ENCODE results near the gene ATE1. TPM values are rescaled to one million over a fixed set of nuclear protein-coding genes. Genes with fewer than 3 reads are reported as not detected.

The ATE1 gene
- polyA plus RNA-seq, 2 of the 4 experiments (the other 2 are of a cell fraction): 27.2 to 58.8 TPM

DNA sequence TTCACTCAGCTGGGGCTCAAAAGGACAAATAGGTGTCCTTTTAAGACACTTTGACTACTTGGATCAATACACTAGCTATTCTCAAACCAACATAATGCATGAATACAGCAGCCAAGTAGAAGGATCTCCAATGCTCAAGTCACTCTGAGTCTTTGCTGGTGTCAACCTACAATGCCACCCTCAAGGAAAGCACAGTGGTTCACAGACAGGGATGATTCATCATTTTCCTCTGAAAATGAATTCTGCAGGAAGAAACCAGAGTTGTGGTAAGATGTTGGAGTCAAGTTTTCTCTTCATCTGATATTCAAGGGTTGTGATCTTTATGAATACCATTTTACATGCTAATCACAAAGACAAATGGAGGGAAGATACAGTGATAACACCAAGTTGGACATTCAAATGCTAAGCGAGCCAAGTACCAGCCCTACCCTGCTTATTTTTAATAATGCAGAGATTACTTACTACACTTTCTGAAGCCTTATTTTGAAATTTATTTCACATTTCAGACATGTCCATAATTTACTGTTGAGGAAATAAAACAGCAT is 186.5 kb downstream of the ATE1 start:
- FAIRE-seq (no peak), DNase-seq (ENCODE audit: low read depth in 1 of 2, low spot score in 1 of 2) (no peak), ATAC-seq (no peak)
- ChIA-PET POLR2A (no interaction called here), CTCF (interaction anchor here (0.7 to 1.4 kb wide), 3 partner anchors 790 to 842 kb away, joined by 3 read pairs; no protein-coding TSS in a partner anchor)
- Histone ChIP-seq H3K4me3 (no peak overlapping the region), H3K4me2 (no peak overlapping the region), H3K27ac (no peak overlapping the region), H3K4me1 (no peaks in the 10 kb centered on the region), H3K9me3 (no peaks in the 10 kb centered on the region)
- TF ChIP-seq NR3C1 (IDR thresholded peaks at IDR 0.05) (no peak), BHLHE40 (IDR thresholded peaks at IDR 0.05; ENCODE audit: low read depth, low read length) (no peak), TFCP2L1 (CRISPR knock-in tag; IDR thresholded peaks at IDR 0.05) (no peak), JUNB (IDR thresholded peaks at IDR 0.05) (no peak), POLR2AphosphoS2 (conservative IDR thresholded peaks at IDR 0.05; ENCODE audit: low read length) (no peak), NPAS2 (CRISPR knock-in tag; IDR thresholded peaks at IDR 0.05; ENCODE audit: borderline replicate concordance) (no peak), CBX2 (IDR thresholded peaks at IDR 0.05; ENCODE audit: borderline replicate concordance, low read depth) (no peak)
- TF ChIP-seq, protein P1, sequence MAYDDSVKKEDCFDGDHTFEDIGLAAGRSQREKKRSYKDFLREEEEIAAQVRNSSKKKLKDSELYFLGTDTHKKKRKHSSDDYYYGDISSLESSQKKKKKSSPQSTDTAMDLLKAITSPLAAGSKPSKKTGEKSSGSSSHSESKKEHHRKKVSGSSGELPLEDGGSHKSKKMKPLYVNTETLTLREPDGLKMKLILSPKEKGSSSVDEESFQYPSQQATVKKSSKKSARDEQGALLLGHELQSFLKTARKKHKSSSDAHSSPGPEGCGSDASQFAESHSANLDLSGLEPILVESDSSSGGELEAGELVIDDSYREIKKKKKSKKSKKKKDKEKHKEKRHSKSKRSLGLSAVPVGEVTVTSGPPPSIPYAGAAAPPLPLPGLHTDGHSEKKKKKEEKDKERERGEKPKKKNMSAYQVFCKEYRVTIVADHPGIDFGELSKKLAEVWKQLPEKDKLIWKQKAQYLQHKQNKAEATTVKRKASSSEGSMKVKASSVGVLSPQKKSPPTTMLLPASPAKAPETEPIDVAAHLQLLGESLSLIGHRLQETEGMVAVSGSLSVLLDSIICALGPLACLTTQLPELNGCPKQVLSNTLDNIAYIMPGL (CRISPR knock-in tag; IDR thresholded peaks at IDR 0.05; ENCODE audit: borderline replicate concordance): no peak
- TF ChIP-seq, protein P2, sequence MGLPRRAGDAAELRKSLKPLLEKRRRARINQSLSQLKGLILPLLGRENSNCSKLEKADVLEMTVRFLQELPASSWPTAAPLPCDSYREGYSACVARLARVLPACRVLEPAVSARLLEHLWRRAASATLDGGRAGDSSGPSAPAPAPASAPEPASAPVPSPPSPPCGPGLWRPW (IDR thresholded peaks at IDR 0.05): no peak
- TF ChIP-seq, protein P3, sequence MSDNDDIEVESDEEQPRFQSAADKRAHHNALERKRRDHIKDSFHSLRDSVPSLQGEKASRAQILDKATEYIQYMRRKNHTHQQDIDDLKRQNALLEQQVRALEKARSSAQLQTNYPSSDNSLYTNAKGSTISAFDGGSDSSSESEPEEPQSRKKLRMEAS (IDR thresholded peaks at IDR 0.05): no peak
- TF ChIP-seq, protein P4, sequence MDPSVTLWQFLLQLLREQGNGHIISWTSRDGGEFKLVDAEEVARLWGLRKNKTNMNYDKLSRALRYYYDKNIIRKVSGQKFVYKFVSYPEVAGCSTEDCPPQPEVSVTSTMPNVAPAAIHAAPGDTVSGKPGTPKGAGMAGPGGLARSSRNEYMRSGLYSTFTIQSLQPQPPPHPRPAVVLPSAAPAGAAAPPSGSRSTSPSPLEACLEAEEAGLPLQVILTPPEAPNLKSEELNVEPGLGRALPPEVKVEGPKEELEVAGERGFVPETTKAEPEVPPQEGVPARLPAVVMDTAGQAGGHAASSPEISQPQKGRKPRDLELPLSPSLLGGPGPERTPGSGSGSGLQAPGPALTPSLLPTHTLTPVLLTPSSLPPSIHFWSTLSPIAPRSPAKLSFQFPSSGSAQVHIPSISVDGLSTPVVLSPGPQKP (IDR thresholded peaks at IDR 0.05; ENCODE audit: low read depth, low read length): no peak
- WGBS (ENCODE audit: missing lambda C conversion rate): 0% methylated on average over 1 of the region's 1 CpG

DNA sequence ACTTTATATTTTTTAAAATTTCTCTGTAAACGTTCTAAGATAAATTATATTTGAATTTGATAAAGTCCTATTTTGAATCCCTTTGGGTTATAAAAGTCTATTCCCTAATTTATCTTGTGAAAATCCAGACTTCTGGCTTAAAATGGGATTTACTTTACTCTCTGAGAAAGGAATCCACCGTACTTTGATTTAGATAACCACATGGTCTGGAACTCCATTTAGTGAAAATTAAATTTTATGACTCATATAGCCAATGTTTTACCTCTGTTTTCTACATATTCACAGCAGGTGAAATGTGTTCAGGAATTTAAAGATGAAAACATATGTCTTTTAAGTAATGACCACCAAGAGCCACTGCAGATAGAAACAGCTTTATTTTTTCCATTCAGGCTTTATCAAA is 187.8 kb downstream of the ATE1 start:
- ChIA-PET CTCF (interaction anchor here (1.0 to 4.6 kb wide), 3 partner anchors 789 to 797 kb away, joined by 3 to 16 read pairs (median 3); no protein-coding TSS in a partner anchor), POLR2A (no interaction called here)
- no peaks in the 10 kb centered on the region for H3K9me3 ChIP-seq
- ATAC-seq: no peak
- H3K4me1 ChIP-seq: peaks cover under 1% of the 10 kb centered on the region; the same call in 2 of the 3 replicates
- FAIRE-seq: no peak
- TF ChIP-seq KDM1A (IDR thresholded peaks at IDR 0.05; ENCODE audit: low read depth) (no peak), RARB (CRISPR knock-in tag; IDR thresholded peaks at IDR 0.05) (no peak), SREBF2 (IDR thresholded peaks at IDR 0.05) (no peak), EHMT2 (IDR thresholded peaks at IDR 0.05; ENCODE audit: low read depth) (no peak), ZNF302 (CRISPR knock-in tag; IDR thresholded peaks at IDR 0.05) (no peak), JUNB (IDR thresholded peaks at IDR 0.05) (no peak), ESRRA (IDR thresholded peaks at IDR 0.05; ENCODE audit: borderline replicate concordance, low read length) (no peak), PHF8 (IDR thresholded peaks at IDR 0.05; ENCODE audit: borderline replicate concordance, low read depth) (no peak), ZSCAN20 (CRISPR knock-in tag; IDR thresholded peaks at IDR 0.05) (no peak), NFE2L2 (conservative IDR thresholded peaks at IDR 0.05; ENCODE audit: low read length) (no peak), EHF (CRISPR knock-in tag; IDR thresholded peaks at IDR 0.05) (no peak), SMC3 (IDR thresholded peaks at IDR 0.05) (no peak), RCOR1 (IDR thresholded peaks at IDR 0.05; ENCODE audit: low read depth, low read length) (no peak)
- TF ChIP-seq, protein P5, sequence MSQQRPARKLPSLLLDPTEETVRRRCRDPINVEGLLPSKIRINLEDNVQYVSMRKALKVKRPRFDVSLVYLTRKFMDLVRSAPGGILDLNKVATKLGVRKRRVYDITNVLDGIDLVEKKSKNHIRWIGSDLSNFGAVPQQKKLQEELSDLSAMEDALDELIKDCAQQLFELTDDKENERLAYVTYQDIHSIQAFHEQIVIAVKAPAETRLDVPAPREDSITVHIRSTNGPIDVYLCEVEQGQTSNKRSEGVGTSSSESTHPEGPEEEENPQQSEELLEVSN (IDR thresholded peaks at IDR 0.05; ENCODE audit: borderline replicate concordance, low read depth): no peak
- TF ChIP-seq, protein P6, sequence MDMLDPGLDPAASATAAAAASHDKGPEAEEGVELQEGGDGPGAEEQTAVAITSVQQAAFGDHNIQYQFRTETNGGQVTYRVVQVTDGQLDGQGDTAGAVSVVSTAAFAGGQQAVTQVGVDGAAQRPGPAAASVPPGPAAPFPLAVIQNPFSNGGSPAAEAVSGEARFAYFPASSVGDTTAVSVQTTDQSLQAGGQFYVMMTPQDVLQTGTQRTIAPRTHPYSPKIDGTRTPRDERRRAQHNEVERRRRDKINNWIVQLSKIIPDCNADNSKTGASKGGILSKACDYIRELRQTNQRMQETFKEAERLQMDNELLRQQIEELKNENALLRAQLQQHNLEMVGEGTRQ (IDR thresholded peaks at IDR 0.05): no peak
- H3K27ac ChIP-seq: no peak overlapping the region
- 60% methylated on average over 2 of the region's 2 CpGs for WGBS (ENCODE audit: missing lambda C conversion rate)
- H3K4me3 ChIP-seq: no peak overlapping the region
- no peak overlapping the region for H3K4me2 ChIP-seq
- no peak for DNase-seq (ENCODE audit: low read depth in 1 of 2, low spot score in 1 of 2)

Measured in A549 (cell line).